Epidermal melanocyte (primary cell): Measurements from ENCODE around the gene COIL.

ENCODE experiments used
- DNase-seq: peaks from one replicate; pipeline ENCODE4 v3.0.0; 2011; ENCODE audit warnings: low spot score; ENCODE audit not compliant: insufficient read length

The COIL gene

GRCh38 chr17:56936697-56937322 is 24.0 kb downstream of the COIL start:
- DNase-seq = no peak

GRCh38 chr17:56935461-56935860 is 25.4 kb downstream of the COIL start:
- DNase-seq = no peak

GRCh38 chr17:56934280-56934679 is 26.6 kb downstream of the COIL start:
- DNase-seq = no peak

- no peak for DNase-seq
These were observed 27.0 kb downstream of the COIL start for GRCh38 chr17:56933868-56934267.

- no peak for DNase-seq
These were observed 27.6 kb downstream of the COIL start for GRCh38 chr17:56933151-56933745.

- no peak for DNase-seq
These were observed 30.0 kb downstream of the COIL start for GRCh38 chr17:56930739-56931337.

GRCh38 chr17:56929362-56929969 is 31.4 kb downstream of the COIL start:
- no peak for DNase-seq

- no peak for DNase-seq
These were observed 32.3 kb downstream of the COIL start for GRCh38 chr17:56928586-56928985.

GRCh38 chr17:56926704-56927103 is 34.1 kb downstream of the COIL start:
- DNase-seq = no peak

GRCh38 chr17:56926270-56926669 is 34.6 kb downstream of the COIL start:
- no peak for DNase-seq

- DNase-seq = no peak
These were observed 35.8 kb downstream of the COIL start for GRCh38 chr17:56925088-56925487.

GRCh38 chr17:56919717-56920116 is 41.1 kb downstream of the COIL start:
- DNase-seq = no peak

GRCh38 chr17:56918916-56919315 is 41.9 kb downstream of the COIL start:
- DNase-seq = no peak

GRCh38 chr17:56917559-56918296 is 43.1 kb downstream of the COIL start:
- DNase-seq = no peak

GRCh38 chr17:56914581-56915273 is 46.1 kb downstream of the COIL start:
- DNase-seq = no peak

GRCh38 chr17:56913867-56914580 is 46.8 kb downstream of the COIL start, which contains the start of gene TRIM25:
TSS of gene TRIM25 (minus strand) at chr17:56914049. CDS start at chr17:56913988, 61 bp downstream.
- peak; percentile 88 for DNase-seq

GRCh38 chr17:56913353-56913866 is 47.4 kb downstream of the COIL start:
- no peak for DNase-seq

GRCh38 chr17:56913000-56913311 is 47.9 kb downstream of the COIL start:
- no peak for DNase-seq

- DNase-seq = no peak
These were observed 48.5 kb downstream of the COIL start for GRCh38 chr17:56912105-56912999.
